SU-DHL-6 (cell line): ENCODE measurements around the gene SH3TC2.

Experiments
- H2AFZ ChIP-seq: fragments of 200-600 bp; sonication (generic); 2 replicates; pipeline ENCODE4 v1.6.1; 2014; ENCODE audit warnings: low read depth, mild to moderate bottlenecking, moderate library complexity, mixed read lengths, antibody characterized with exemption, low read length; ENCODE audit not compliant: severe bottlenecking
- H3F3A ChIP-seq: fragments of 200-600 bp; shearing (Covaris generic); 2 replicates; pipeline ENCODE4 v1.6.0; 2016; ENCODE audit warnings: antibody characterized with exemption, mild to moderate bottlenecking; ENCODE audit not compliant: insufficient read depth
- H3K27ac ChIP-seq: fragments of 200-600 bp; sonication (generic); 2 replicates; pipeline ENCODE4 v1.5.1; 2016; ENCODE audit warnings: low read depth, mild to moderate bottlenecking, low read length, moderate library complexity, mixed read lengths
- H3K27me3 ChIP-seq: fragments of 200-600 bp; sonication (generic), shearing (Covaris generic); 2 replicates; pipeline ENCODE4 v1.6.0; 2014; ENCODE audit warnings: mild to moderate bottlenecking, low read length
- H3K36me3 ChIP-seq: fragments of 200-600 bp; sonication (generic); 2 replicates; pipeline ENCODE4 v1.6.1; 2014; ENCODE audit warnings: mild to moderate bottlenecking, low read length, mixed read lengths
- H3K4me2 ChIP-seq: fragments of 300-600, 200-600 bp; shearing (Covaris generic), sonication (generic); 2 replicates; pipeline ENCODE4 v1.6.0; 2014; ENCODE audit warnings: low read length, low read depth, mild to moderate bottlenecking; ENCODE audit not compliant: poor library complexity, severe bottlenecking
- H3K4me3 ChIP-seq: fragments of 200-600 bp; sonication (generic); 2 replicates; pipeline ENCODE4 v1.5.1; 2014; ENCODE audit warnings: antibody characterized with exemption, low read length, mild to moderate bottlenecking, mixed read lengths; ENCODE audit not compliant: insufficient read depth, poor library complexity, severe bottlenecking
- H3K79me2 ChIP-seq: fragments of 200-600 bp; sonication (generic); 2 replicates; pipeline ENCODE4 v1.6.1; 2014; ENCODE audit warnings: mild to moderate bottlenecking, low read length, moderate library complexity; ENCODE audit not compliant: insufficient read depth
- H3K9ac ChIP-seq: fragments of 200-600 bp; sonication (generic); 2 replicates; pipeline ENCODE4 v1.7.0; 2014; ENCODE audit warnings: mild to moderate bottlenecking, low read length
- H3K9me2 ChIP-seq: fragments of 200-600 bp; sonication (generic); replicated peaks from 2 replicates; pipeline ENCODE4 v1.6.1; 2014; ENCODE audit warnings: low read length; ENCODE audit not compliant: insufficient read depth
- H3K9me3 ChIP-seq: fragments of 200-600 bp; sonication (generic); 2 replicates; pipeline ENCODE4 v1.6.1; 2014; ENCODE audit warnings: low read length, mixed read lengths; ENCODE audit not compliant: insufficient read depth
- H4K20me1 ChIP-seq: fragments of 200-600 bp; sonication (generic); 2 replicates; pipeline ENCODE4 v1.6.1; 2014; ENCODE audit warnings: low read depth, mild to moderate bottlenecking, antibody characterized with exemption, low read length, moderate library complexity, mixed read lengths
- EZH2phosphoT487 ChIP-seq: fragments of 200-600 bp; sonication (generic), shearing (Covaris generic); conservative IDR thresholded peaks from 2 replicates; pipeline ENCODE4 v1.6.1; 2018; ENCODE audit warnings: mild to moderate bottlenecking, antibody characterized with exemption, low read length, moderate library complexity, mixed read lengths
- TF ChIP-seq, protein P1 (sequence below): fragments of 200-600 bp; sonication (generic); IDR thresholded peaks from one replicate; pipeline ENCODE4 v1.5.1; 2017; ENCODE audit warnings: antibody characterized with exemption, mild to moderate bottlenecking, low read length, moderate library complexity; ENCODE audit not compliant: insufficient read depth, poor library complexity, severe bottlenecking

SH3TC2 gene

DNA sequence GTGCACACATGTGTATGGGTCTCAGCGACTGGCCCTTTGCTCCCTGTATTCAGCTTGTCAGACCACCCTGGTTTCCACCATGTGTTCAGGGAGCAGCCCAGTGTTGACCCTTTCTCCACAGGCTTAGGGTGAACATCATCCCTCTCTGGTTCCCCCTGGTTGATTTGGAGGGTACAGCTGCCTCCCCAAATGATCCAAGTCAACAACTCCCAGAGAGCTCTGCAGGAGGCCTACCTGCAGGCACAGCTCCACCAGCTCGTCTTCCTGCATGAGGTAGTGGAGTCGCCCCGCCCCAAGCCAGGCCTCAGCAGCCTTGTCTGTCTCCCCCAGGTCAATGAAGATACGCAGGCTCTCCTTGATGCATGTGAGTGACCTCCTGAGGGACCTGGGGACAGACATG is 50.5 kb downstream of the SH3TC2 start:
- no peak overlapping the region for H2AFZ ChIP-seq
- H3K9me3 ChIP-seq = no peaks in the 10 kb centered on the region

DNA sequence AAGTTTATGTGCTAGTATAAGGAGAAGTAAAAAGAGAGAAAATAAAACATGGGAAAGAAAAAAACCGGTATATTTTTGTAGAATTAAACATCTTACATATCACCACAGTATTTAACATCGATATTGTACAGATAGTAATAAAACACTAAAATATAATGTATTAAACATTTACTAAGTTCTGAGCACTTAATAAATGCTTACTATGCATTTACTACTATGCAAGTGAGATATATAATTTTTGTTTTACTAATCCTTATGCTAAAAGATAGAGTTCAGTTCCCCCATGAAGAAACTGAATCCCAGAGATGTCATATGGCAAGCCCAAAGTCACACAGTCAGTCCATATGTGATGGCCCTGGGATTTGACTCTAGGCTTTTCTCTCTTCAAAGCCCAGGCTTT is 51.1 kb downstream of the SH3TC2 start:
- Histone ChIP-seq H3K9ac (no peak overlapping the region), H3F3A (no peaks in the 10 kb centered on the region), H3K9me3 (no peaks in the 10 kb centered on the region), H2AFZ (no peak overlapping the region), H4K20me1 (no peaks in the 10 kb centered on the region), H3K27ac (no peak overlapping the region), H3K27me3 (no peaks in the 10 kb centered on the region), H3K4me3 (no peak overlapping the region), H3K36me3 (no peaks in the 10 kb centered on the region), H3K79me2 (no peaks in the 10 kb centered on the region), H3K4me2 (no peak overlapping the region), H3K9me2 (no peaks in the 10 kb centered on the region)
- TF ChIP-seq, protein P1, sequence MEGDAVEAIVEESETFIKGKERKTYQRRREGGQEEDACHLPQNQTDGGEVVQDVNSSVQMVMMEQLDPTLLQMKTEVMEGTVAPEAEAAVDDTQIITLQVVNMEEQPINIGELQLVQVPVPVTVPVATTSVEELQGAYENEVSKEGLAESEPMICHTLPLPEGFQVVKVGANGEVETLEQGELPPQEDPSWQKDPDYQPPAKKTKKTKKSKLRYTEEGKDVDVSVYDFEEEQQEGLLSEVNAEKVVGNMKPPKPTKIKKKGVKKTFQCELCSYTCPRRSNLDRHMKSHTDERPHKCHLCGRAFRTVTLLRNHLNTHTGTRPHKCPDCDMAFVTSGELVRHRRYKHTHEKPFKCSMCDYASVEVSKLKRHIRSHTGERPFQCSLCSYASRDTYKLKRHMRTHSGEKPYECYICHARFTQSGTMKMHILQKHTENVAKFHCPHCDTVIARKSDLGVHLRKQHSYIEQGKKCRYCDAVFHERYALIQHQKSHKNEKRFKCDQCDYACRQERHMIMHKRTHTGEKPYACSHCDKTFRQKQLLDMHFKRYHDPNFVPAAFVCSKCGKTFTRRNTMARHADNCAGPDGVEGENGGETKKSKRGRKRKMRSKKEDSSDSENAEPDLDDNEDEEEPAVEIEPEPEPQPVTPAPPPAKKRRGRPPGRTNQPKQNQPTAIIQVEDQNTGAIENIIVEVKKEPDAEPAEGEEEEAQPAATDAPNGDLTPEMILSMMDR = no peak
- TF ChIP-seq EZH2phosphoT487 = no peak

More for the DNA sequence above, 50.5 kb downstream of the SH3TC2 start:
- TF ChIP-seq, protein P1 = no peak
- TF ChIP-seq EZH2phosphoT487 = no peak
- no peaks in the 10 kb centered on the region for H3K9me2 ChIP-seq
- no peaks in the 10 kb centered on the region for H3F3A ChIP-seq
- no peaks in the 10 kb centered on the region for H3K27me3 ChIP-seq
- H3K4me2 ChIP-seq = no peak overlapping the region
- no peaks in the 10 kb centered on the region for H3K79me2 ChIP-seq
- H3K27ac ChIP-seq = no peak overlapping the region
- H3K4me3 ChIP-seq = no peak overlapping the region
- H4K20me1 ChIP-seq = no peaks in the 10 kb centered on the region
- H3K9ac ChIP-seq = no peak overlapping the region
- H3K36me3 ChIP-seq = no peaks in the 10 kb centered on the region

DNA sequence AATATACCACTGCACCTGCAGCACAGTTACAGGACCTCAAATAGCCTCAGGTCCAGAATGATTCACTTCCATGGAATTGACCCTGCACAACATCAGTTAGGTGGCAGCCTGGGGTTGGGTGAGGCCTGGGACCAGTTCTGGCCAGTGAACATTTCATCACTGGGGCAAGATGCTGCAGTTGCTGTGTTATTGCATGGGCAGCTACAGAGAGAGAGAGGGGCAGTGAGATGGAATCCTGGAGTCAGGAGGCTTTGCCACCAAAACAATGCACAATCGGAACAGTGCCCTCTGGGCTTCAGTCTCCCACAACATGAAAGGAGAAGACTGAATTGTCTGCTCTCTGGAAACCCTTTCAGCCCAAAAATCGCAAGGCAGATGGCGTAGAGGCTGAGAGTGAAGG is 51.8 kb downstream of the SH3TC2 start:
- Histone ChIP-seq H3F3A (no peaks in the 10 kb centered on the region), H4K20me1 (no peaks in the 10 kb centered on the region), H3K9me3 (no peaks in the 10 kb centered on the region), H3K9ac (no peak overlapping the region), H3K27ac (no peak overlapping the region), H3K4me3 (no peak overlapping the region), H3K36me3 (no peaks in the 10 kb centered on the region), H3K27me3 (no peaks in the 10 kb centered on the region), H3K79me2 (no peaks in the 10 kb centered on the region), H3K9me2 (no peaks in the 10 kb centered on the region), H2AFZ (no peak overlapping the region), H3K4me2 (no peak overlapping the region)
- TF ChIP-seq EZH2phosphoT487 = no peak
- TF ChIP-seq, protein P1 = no peak
